Measurements from ENCODE around the gene PDCD11.

DNA sequence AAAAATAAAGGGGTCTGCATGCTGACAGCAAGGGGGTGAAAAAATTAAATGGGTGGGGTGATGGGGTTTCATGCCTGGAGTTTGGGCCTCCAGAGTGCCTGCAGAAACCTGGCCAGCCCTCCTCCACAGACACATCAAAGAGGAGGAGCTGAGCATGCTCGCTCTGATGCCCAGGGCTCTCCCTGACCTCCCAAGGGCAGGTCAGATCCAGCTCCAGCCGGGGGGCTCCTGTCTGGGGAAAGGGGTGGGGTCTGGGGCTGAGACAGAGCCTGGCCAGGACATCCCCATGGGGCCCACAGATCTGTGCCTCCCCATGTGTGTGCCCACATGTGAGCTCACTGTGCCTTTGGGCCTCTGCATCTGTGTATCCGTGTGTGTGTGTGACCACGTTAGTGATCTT, 63.2 kb downstream of the PDCD11 start:
- no peak for TF ChIP-seq POLR2A (IDR thresholded peaks at IDR 0.05)
- TF ChIP-seq, protein P1, sequence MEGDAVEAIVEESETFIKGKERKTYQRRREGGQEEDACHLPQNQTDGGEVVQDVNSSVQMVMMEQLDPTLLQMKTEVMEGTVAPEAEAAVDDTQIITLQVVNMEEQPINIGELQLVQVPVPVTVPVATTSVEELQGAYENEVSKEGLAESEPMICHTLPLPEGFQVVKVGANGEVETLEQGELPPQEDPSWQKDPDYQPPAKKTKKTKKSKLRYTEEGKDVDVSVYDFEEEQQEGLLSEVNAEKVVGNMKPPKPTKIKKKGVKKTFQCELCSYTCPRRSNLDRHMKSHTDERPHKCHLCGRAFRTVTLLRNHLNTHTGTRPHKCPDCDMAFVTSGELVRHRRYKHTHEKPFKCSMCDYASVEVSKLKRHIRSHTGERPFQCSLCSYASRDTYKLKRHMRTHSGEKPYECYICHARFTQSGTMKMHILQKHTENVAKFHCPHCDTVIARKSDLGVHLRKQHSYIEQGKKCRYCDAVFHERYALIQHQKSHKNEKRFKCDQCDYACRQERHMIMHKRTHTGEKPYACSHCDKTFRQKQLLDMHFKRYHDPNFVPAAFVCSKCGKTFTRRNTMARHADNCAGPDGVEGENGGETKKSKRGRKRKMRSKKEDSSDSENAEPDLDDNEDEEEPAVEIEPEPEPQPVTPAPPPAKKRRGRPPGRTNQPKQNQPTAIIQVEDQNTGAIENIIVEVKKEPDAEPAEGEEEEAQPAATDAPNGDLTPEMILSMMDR (IDR thresholded peaks at IDR 0.05): no peak
